GM21390 (cell line): ENCODE data around the gene PFAS.
"Not testable (repeated sequence)": the region's sequence is repeated elsewhere in the genome, so short reads cannot be mapped to it uniquely, and the experiment has no call there.

Source experiments
- ATAC-seq: cut with Tn5 transposase; IDR thresholded peaks from one replicate; pipeline ENCODE4 v1.9.1; 2021; ENCODE audit not compliant: unreplicated experiment

PFAS gene

GRCh38 chr17:8248751-8249607 is at the start of gene PFAS:
TSS of gene PFAS (plus strand) at chr17:8249289. CDS start at chr17:8253938, 4,649 bp downstream.
- ATAC-seq, result peak; percentile 44

- no peak for ATAC-seq
Observed at GRCh38 chr17:8204761-8205555, 44.1 kb upstream of the PFAS start.

- no peak for ATAC-seq
Observed at GRCh38 chr17:8206536-8206935, 42.6 kb upstream of the PFAS start.

- peak; percentile 84 for ATAC-seq
Observed at GRCh38 chr17:8209907-8210760, 39.0 kb upstream of the PFAS start, which contains the start of gene AURKB. TSS of gene AURKB (minus strand) at chr17:8210575. CDS start at chr17:8210224, 351 bp downstream.

GRCh38 chr17:8210761-8211458 is 38.2 kb upstream of the PFAS start:
- no peak for ATAC-seq

GRCh38 chr17:8212312-8213180 is 36.5 kb upstream of the PFAS start:
- no peak for ATAC-seq

GRCh38 chr17:8214000-8214399 is 35.1 kb upstream of the PFAS start:
- ATAC-seq, result not testable (repeated sequence)

- no peak for ATAC-seq
Observed at GRCh38 chr17:8220783-8221662, 28.1 kb upstream of the PFAS start.

- ATAC-seq, result peak; percentile 36
Observed at GRCh38 chr17:8221663-8222379, 27.3 kb upstream of the PFAS start.

- ATAC-seq, result peak; percentile 35
Observed at GRCh38 chr17:8222380-8222629, 26.8 kb upstream of the PFAS start.

- ATAC-seq, result peak; percentile 33
Observed at GRCh38 chr17:8222630-8223355, 26.3 kb upstream of the PFAS start.

GRCh38 chr17:8223356-8224126 is 25.5 kb upstream of the PFAS start:
- ATAC-seq, result no peak

- ATAC-seq, result no peak
Observed at GRCh38 chr17:8224891-8225812, 23.9 kb upstream of the PFAS start.

- no peak for ATAC-seq
Observed at GRCh38 chr17:8225813-8226535, 23.1 kb upstream of the PFAS start.
